Activated CD8-positive, alpha-beta memory T cell treated with anti-CD3 and anti-CD28 coated beads, Interleukin-2, amount 10 ng/mL, durations not matched to agents 7 days and 5 days (primary cell): ENCODE results near the gene L3MBTL2. TPM values are rescaled to one million over a fixed set of nuclear protein-coding genes. Genes with fewer than 3 reads are reported as not detected.

ENCODE experiments used
- ATAC-seq: fragments of 150-1000 bp; cut with Tn5 transposase; one replicate; pipeline ENCODE4 v1.10.0; 2021; ENCODE audit warnings: moderate library complexity
- CTCF ChIA-PET: fragments of 350-600 bp; sonication (Branson Sonifier 250); formaldehyde crosslinking; loops from one replicate; lab custom pipeline; 2021; ENCODE audit warnings: antibody characterized with exemption; lab: Charles Lee
- DNase-seq: peaks from one replicate; pipeline ENCODE4 v3.0.0-alpha.2; 2020
- H3K27ac Mint-ChIP-seq: one replicate; pipeline ENCODE4 v1.8.0; 2021; ENCODE audit warnings: mild to moderate bottlenecking, mixed read lengths
- H3K27me3 Mint-ChIP-seq: one replicate; pipeline ENCODE4 v1.8.0; 2021; ENCODE audit warnings: mixed read lengths
- H3K36me3 Mint-ChIP-seq: one replicate; pipeline ENCODE4 v1.8.0; 2021; ENCODE audit warnings: mild to moderate bottlenecking, mixed read lengths
- H3K4me1 Mint-ChIP-seq: one replicate; pipeline ENCODE4 v1.8.0; 2021; ENCODE audit warnings: mixed read lengths
- H3K4me3 Mint-ChIP-seq: one replicate; pipeline ENCODE4 v1.8.0; 2021; ENCODE audit warnings: mild to moderate bottlenecking, moderate library complexity, mixed read lengths
- H3K9me3 Mint-ChIP-seq: one replicate; pipeline ENCODE4 v1.8.0; 2022; ENCODE audit warnings: low read depth, mixed read lengths
- microRNA-seq: library from miRNA; unstranded; fragments of <30 nt; microRNA quantifications from one replicate; pipeline ENCODE4 v1.2.0, GENCODE V29; 2022
- total RNA-seq, 2 experiments: library from RNA; stranded (reverse); gene quantifications; one replicate each; pipeline ENCODE4 v1.2.3, GENCODE V29; 2021

The L3MBTL2 gene
- total RNA-seq, 2 experiments from 2014 or later, result 36.6 to 43.4 TPM

- ATAC-seq, result no peak
- no peak overlapping the region for H3K4me3 Mint-ChIP-seq
These were observed 68.0 kb downstream of the L3MBTL2 start for GRCh38 chr22:41273128-41273527.

GRCh38 chr22:41274856-41275255 lies 69.7 kb downstream of the L3MBTL2 start:
- peaks cover 53% of the 10 kb centered on the region for H3K36me3 Mint-ChIP-seq
- no peaks in the 10 kb centered on the region for H3K27me3 Mint-ChIP-seq
- ATAC-seq (no peak), DNase-seq (no peak)
- H3K4me3 Mint-ChIP-seq, result no peak overlapping the region
- no peak overlapping the region for H3K27ac Mint-ChIP-seq
- H3K9me3 Mint-ChIP-seq, result no peaks in the 10 kb centered on the region
- peaks cover 2% of the 10 kb centered on the region for H3K4me1 Mint-ChIP-seq
- CTCF ChIA-PET, result no interaction called here

More at GRCh38 chr22:41273128-41273527, 68.0 kb downstream of the L3MBTL2 start:
- no peak for DNase-seq
- Mint-ChIP-seq H3K27me3 (no peaks in the 10 kb centered on the region), H3K4me1 (no peaks in the 10 kb centered on the region), H3K9me3 (no peaks in the 10 kb centered on the region), H3K36me3 (peaks cover 53% of the 10 kb centered on the region), H3K27ac (no peak overlapping the region)
- CTCF ChIA-PET, result no interaction called here

- DNase-seq (no peak), ATAC-seq (no peak)
- no peak overlapping the region for H3K4me3 Mint-ChIP-seq
- no peaks in the 10 kb centered on the region for H3K27me3 Mint-ChIP-seq
- H3K4me1 Mint-ChIP-seq, result peaks cover 23% of the 10 kb centered on the region
- H3K27ac Mint-ChIP-seq, result peak overlapping the region; percentile 36
- peaks cover 47% of the 10 kb centered on the region for H3K36me3 Mint-ChIP-seq
- no peaks in the 10 kb centered on the region for H3K9me3 Mint-ChIP-seq
- CTCF ChIA-PET, result interaction anchor here (1.0 kb wide), 1 partner anchor 357 kb away, joined by 3 read pairs; no protein-coding TSS in a partner anchor
These were observed 75.0 kb downstream of the L3MBTL2 start for GRCh38 chr22:41280065-41280464.

- no peaks in the 10 kb centered on the region for H3K27me3 Mint-ChIP-seq
- no peak overlapping the region for H3K27ac Mint-ChIP-seq
These were observed 75.7 kb downstream of the L3MBTL2 start for GRCh38 chr22:41280854-41281253.

More at GRCh38 chr22:41280854-41281253, 75.7 kb downstream of the L3MBTL2 start:
- no peak overlapping the region for H3K4me3 Mint-ChIP-seq
- H3K36me3 Mint-ChIP-seq, result peaks cover 46% of the 10 kb centered on the region
- CTCF ChIA-PET, result interaction anchor here (1.0 to 2.2 kb wide), 2 partner anchors 20 to 358 kb away, joined by 3 to 5 read pairs; partner anchors contain the start of gene ZC3H7B
- ATAC-seq (no peak), DNase-seq (no peak)
- peaks cover 26% of the 10 kb centered on the region for H3K4me1 Mint-ChIP-seq
- no peaks in the 10 kb centered on the region for H3K9me3 Mint-ChIP-seq

Small RNA genes within 50 kb of the gene (microRNA-seq; reads per million reads assigned to microRNA genes)
- not detected for gene MIR6889

Other genes starting within 250 kb of the L3MBTL2 start
- gene EP300, start 112.7 kb upstream of the L3MBTL2 start, total RNA-seq, result 10 to 100 TPM; 61.1 to 61.9 TPM
- under 1 TPM; 0.12 to 0.38 TPM for gene CHADL, start 35.6 kb downstream of the L3MBTL2 start, total RNA-seq
- 100 to 1,000 TPM; 145 to 155 TPM for gene RANGAP1, start 80.9 kb downstream of the L3MBTL2 start, total RNA-seq
- 10 to 100 TPM; 56.3 to 62.4 TPM for gene ZC3H7B, start 96.2 kb downstream of the L3MBTL2 start, total RNA-seq
- 1 to 10 TPM; 1.4 to 2.0 TPM for gene TEF, start 176.6 kb downstream of the L3MBTL2 start, total RNA-seq
- gene TOB2, start 241.5 kb downstream of the L3MBTL2 start, total RNA-seq, result 10 to 100 TPM; 38.8 to 45.1 TPM